GM12874 (cell line): Measurements from ENCODE around the gene IQCF2.
A peak's percentile ranks its signal among the peaks of the same experiment; 100 is the strongest.

ENCODE experiments used
- TF ChIP-seq, protein P1 (sequence below): IDR thresholded peaks from 2 replicates; pipeline ENCODE4 v1.5.1; 2011; ENCODE audit warnings: low read depth, mild to moderate bottlenecking, control low read depth, low read length, moderate library complexity; ENCODE audit not compliant: insufficient read depth

The IQCF2 gene

DNA sequence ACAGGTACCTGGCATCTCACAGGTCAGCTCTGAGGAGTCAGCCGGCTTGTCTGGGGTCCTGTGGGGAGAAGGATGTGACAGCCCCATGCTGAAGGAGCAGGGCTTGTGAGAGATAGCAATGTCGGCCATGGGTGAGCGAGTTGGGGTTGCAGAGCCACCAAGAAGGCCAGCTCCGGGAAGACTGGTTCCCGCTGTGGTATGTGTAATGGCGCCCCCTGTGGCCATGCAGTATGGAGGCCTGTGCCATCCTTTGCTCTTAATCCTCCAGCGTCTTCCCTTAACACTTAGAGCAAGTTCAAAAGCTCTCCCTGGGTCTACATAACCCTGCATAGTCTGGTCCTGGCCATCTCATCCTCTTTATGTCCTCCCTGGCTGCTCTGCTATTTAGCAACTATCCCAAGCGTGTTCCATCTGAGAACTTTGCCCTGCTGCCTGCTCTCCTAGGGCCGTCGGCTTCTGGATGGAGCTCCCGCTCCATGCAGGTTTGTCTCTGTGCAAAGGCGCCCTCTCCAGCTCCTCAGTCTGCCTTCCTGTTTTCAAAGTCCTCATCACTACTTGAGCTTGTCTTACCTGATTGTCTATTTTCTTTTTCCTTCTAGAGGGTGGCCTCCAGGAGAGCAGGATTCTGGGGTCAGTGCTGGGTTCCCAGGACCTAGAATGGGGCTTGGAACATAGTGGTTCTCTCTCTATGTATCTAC lies 41.6 kb upstream of the IQCF2 start:
- TF ChIP-seq, protein P1, sequence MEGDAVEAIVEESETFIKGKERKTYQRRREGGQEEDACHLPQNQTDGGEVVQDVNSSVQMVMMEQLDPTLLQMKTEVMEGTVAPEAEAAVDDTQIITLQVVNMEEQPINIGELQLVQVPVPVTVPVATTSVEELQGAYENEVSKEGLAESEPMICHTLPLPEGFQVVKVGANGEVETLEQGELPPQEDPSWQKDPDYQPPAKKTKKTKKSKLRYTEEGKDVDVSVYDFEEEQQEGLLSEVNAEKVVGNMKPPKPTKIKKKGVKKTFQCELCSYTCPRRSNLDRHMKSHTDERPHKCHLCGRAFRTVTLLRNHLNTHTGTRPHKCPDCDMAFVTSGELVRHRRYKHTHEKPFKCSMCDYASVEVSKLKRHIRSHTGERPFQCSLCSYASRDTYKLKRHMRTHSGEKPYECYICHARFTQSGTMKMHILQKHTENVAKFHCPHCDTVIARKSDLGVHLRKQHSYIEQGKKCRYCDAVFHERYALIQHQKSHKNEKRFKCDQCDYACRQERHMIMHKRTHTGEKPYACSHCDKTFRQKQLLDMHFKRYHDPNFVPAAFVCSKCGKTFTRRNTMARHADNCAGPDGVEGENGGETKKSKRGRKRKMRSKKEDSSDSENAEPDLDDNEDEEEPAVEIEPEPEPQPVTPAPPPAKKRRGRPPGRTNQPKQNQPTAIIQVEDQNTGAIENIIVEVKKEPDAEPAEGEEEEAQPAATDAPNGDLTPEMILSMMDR, result peak; percentile 48

DNA sequence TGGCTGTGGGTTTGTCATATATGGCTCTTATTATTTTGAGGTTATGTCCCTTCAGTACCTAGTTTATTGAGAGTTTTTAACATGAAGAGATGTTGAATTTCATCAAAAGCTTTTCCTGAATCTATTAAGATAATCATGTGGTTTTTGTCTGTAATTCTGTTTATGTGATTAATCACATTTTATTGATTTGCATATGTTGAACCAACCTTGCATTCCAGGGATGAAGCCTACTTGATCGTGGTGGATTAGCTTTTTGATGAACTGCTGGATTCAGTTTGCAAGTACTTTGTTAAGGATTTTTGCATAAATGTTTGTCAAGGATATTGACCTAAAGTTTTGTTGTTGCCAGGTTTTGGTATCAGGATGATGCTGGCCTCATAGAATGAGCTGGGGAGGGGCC lies 33.1 kb upstream of the IQCF2 start:
- TF ChIP-seq, protein P1, result no peak

DNA sequence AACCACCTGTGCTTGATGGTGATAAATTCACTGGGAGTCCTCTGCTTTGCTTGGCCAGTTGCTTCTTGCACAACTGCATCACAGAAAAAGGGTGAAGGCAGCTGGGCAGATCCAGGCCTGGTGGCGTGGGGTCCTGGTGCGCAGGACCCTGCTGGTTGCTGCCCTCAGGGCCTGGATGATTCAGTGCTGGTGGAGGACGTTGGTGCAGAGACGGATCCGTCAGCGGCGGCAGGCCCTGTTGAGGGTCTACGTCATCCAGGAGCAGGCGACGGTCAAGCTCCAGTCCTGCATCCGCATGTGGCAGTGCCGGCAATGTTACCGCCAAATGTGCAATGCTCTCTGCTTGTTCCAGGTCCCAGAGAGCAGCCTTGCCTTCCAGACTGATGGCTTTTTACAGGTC lies 31.1 kb upstream of the IQCF2 start:
- TF ChIP-seq, protein P1, result no peak

DNA sequence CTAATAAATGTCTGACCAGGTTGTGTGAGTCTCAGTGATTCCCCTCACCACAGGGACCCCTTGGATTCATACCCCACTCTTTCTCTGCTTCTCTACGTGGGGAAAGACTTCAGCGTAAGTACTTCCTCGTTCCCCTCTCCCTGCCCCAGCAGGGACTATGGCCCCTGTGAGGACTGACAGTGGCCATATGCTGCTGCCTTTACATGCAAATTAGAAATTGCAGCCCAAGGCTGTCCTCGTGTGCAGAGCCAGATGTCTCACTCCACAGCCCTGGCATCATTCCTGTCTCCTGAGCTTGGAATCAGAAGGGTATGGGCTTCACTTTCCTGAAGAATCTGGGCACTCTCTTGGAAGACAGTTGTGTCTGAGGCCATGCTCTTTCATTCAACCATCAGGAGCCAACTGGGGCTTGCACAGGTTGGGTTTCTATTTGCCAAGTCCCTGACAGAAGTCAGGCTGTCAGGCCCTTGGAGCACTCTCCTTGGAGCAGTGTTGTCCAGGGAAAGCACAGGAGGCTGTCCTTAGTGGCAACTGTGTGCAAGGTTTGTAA lies 30.5 kb upstream of the IQCF2 start:
- TF ChIP-seq, protein P1, result no peak

DNA sequence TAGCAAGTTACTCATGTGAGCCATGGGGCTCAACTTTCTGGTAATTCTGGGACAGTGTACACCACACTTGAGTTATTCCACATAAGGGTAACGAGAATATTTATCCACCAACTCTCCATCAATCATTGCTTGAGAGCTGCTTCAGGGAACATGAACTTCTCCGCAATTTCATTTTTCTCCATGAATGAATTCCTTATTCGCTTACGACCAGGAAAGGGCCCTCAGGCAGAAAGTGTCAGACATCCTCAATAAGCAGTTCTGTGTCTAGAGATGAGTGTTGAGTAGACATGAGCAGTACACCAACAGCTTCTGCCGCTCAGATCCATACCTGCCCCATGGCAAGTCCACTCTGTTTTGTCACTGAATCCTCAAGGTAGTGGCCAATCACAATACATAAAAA lies 24.8 kb upstream of the IQCF2 start:
- TF ChIP-seq, protein P1, result no peak

DNA sequence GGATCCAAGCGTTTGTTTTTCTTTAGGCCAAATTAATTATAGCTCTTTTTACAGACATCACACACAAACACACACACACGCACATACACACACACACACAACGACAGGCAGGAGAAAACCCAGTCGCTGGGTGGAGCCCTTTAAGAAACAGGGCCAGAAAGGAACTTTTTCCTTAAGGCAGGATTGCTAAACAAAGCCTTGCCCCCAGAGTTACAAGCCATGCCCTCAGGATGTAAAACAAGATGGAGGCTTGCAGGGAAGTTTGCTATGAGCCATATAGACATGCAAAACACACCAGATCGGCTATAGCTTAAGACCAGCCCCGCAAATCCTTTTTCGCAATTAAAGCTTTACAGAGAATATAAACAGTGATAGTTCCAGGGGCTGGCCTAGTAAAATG lies 16.3 kb upstream of the IQCF2 start:
- TF ChIP-seq, protein P1, result no peak

DNA sequence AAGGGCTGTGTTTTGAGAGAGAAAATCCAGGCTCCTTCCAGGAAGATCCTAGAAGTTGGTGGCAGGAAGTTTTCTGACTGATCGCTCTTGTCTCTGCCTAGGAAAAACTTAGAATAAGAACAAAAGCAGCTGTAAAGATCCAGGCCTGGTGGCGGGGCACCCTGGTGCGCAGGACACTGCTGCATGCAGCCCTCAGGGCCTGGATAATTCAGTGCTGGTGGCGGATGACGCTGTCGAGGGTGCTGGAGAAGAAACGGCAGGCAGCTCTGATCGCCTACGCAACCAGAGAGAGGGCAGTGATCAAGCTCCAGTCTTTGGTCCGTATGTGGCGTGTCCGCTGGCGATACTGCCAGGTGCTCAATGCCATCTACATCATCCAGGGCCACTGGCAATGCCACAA lies 1.5 kb downstream of the IQCF2 start:
- TF ChIP-seq, protein P1, result no peak
